SK-N-SH treated with all-trans-retinoic acid at 6 μM for 48 hours (cell line): ENCODE measurements around the gene SBK2.

Experiments used
- BACH2 ChIP-seq: fragments of 250-450 bp; sonication (Bioruptor Pico); IDR thresholded peaks from 2 replicates; pipeline ENCODE4 v1.9.0; 2021; ENCODE audit warnings: mild to moderate bottlenecking, borderline replicate concordance
- CREB5 ChIP-seq: fragments of 250-450 bp; sonication (Bioruptor Pico); IDR thresholded peaks from 2 replicates; pipeline ENCODE4 v1.5.1; 2020; ENCODE audit warnings: low read depth, mild to moderate bottlenecking, moderate library complexity
- CSRNP3 ChIP-seq: fragments of 250-450 bp; sonication (Bioruptor Pico); IDR thresholded peaks from 2 replicates; pipeline ENCODE4 v1.5.1; 2021; ENCODE audit warnings: mild to moderate bottlenecking, moderate library complexity
- GLIS3 ChIP-seq: fragments of 250-450 bp; sonication (Bioruptor Pico); IDR thresholded peaks from 2 replicates; pipeline ENCODE4 v1.5.0; 2020; ENCODE audit warnings: mild to moderate bottlenecking, moderate library complexity
- OSR1 ChIP-seq: fragments of 250-450 bp; sonication (Bioruptor Pico); IDR thresholded peaks from 2 replicates; pipeline ENCODE4 v1.8.0; 2022; ENCODE audit warnings: moderate library complexity, mild to moderate bottlenecking, inconsistent platforms
- TCF4 ChIP-seq: fragments of 250-450 bp; sonication (Bioruptor Pico); IDR thresholded peaks from 2 replicates; pipeline ENCODE4 v1.8.0; 2021; ENCODE audit warnings: mild to moderate bottlenecking, moderate library complexity, borderline replicate concordance
- TSHZ2 ChIP-seq: fragments of 250-450 bp; sonication (Bioruptor Pico); IDR thresholded peaks from 2 replicates; pipeline ENCODE4 v1.5.0; 2020; ENCODE audit warnings: mild to moderate bottlenecking, moderate library complexity
- ZFP3 ChIP-seq: fragments of 250-450 bp; sonication (Bioruptor Pico); IDR thresholded peaks from 2 replicates; pipeline ENCODE4 v1.5.0; 2020; ENCODE audit warnings: mild to moderate bottlenecking, moderate library complexity
- ZFP30 ChIP-seq: fragments of 450-650 bp; formaldehyde crosslinking; IDR thresholded peaks from 2 replicates; pipeline ENCODE4 v1.5.0; 2022; ENCODE audit warnings: mild to moderate bottlenecking, moderate library complexity
- ZNF565 ChIP-seq: fragments of 450-650 bp; formaldehyde crosslinking; conservative IDR thresholded peaks from 2 replicates; pipeline ENCODE4 v1.5.0; 2020; ENCODE audit warnings: low read depth, mild to moderate bottlenecking, moderate library complexity
- ZNF70 ChIP-seq: fragments of 450-650 bp; formaldehyde crosslinking; IDR thresholded peaks from 2 replicates; pipeline ENCODE4 v1.5.0; 2020; ENCODE audit warnings: mild to moderate bottlenecking, moderate library complexity
- ZNF8 ChIP-seq: fragments of 450-650 bp; formaldehyde crosslinking; IDR thresholded peaks from 2 replicates; pipeline ENCODE4 v1.5.0; 2020; ENCODE audit warnings: mild to moderate bottlenecking, moderate library complexity
- TF ChIP-seq, protein P1 (sequence below): fragments of 250-450 bp; sonication (Bioruptor Pico); IDR thresholded peaks from 2 replicates; pipeline ENCODE4 v1.8.0; 2020; ENCODE audit warnings: mild to moderate bottlenecking, moderate library complexity, borderline replicate concordance
- TF ChIP-seq, protein P2 (sequence below): fragments of 250-450 bp; sonication (Bioruptor Pico); IDR thresholded peaks from 2 replicates; pipeline ENCODE4 v1.8.0; 2021; ENCODE audit warnings: low read depth, mild to moderate bottlenecking, moderate library complexity, borderline replicate concordance

- no peak for TF ChIP-seq GLIS3
- TF ChIP-seq TCF4 (CRISPR knock-in tag) = no peak
- TF ChIP-seq ZFP3 = no peak
- TF ChIP-seq BACH2 (CRISPR knock-in tag) = no peak
- no peak for TF ChIP-seq ZFP30 (CRISPR knock-in tag)
- TF ChIP-seq, protein P1, sequence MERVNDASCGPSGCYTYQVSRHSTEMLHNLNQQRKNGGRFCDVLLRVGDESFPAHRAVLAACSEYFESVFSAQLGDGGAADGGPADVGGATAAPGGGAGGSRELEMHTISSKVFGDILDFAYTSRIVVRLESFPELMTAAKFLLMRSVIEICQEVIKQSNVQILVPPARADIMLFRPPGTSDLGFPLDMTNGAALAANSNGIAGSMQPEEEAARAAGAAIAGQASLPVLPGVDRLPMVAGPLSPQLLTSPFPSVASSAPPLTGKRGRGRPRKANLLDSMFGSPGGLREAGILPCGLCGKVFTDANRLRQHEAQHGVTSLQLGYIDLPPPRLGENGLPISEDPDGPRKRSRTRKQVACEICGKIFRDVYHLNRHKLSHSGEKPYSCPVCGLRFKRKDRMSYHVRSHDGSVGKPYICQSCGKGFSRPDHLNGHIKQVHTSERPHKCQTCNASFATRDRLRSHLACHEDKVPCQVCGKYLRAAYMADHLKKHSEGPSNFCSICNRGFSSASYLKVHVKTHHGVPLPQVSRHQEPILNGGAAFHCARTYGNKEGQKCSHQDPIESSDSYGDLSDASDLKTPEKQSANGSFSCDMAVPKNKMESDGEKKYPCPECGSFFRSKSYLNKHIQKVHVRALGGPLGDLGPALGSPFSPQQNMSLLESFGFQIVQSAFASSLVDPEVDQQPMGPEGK (CRISPR knock-in tag) = no peak
- no peak for TF ChIP-seq TSHZ2 (CRISPR knock-in tag)
- TF ChIP-seq ZNF8 (CRISPR knock-in tag) = no peak
- no peak for TF ChIP-seq CREB5 (CRISPR knock-in tag)
- TF ChIP-seq, protein P2, sequence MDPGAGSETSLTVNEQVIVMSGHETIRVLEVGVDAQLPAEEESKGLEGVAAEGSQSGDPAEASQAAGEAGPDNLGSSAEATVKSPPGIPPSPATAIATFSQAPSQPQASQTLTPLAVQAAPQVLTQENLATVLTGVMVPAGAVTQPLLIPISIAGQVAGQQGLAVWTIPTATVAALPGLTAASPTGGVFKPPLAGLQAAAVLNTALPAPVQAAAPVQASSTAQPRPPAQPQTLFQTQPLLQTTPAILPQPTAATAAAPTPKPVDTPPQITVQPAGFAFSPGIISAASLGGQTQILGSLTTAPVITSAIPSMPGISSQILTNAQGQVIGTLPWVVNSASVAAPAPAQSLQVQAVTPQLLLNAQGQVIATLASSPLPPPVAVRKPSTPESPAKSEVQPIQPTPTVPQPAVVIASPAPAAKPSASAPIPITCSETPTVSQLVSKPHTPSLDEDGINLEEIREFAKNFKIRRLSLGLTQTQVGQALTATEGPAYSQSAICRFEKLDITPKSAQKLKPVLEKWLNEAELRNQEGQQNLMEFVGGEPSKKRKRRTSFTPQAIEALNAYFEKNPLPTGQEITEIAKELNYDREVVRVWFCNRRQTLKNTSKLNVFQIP (CRISPR knock-in tag) = no peak
- TF ChIP-seq ZNF565 (CRISPR knock-in tag) = no peak
- no peak for TF ChIP-seq OSR1
- no peak for TF ChIP-seq ZNF70 (CRISPR knock-in tag)
- no peak for TF ChIP-seq CSRNP3 (CRISPR knock-in tag)
Observed at GRCh38 chr19:55481148-55481793, 55.7 kb downstream of the SBK2 start.
